ENCODE data around the gene PGM5. TPM values are rescaled to one million over a fixed set of nuclear protein-coding genes. Genes with fewer than 3 reads are reported as not detected.

Gene PGM5
- total and polyA plus RNA-seq, 2 of the 8 experiments (the other 6 are each of a cell fraction or from before 2014, with no cell fraction given): not detected

- TF ChIP-seq KDM4A (IDR thresholded peaks at IDR 0.05; ENCODE audit: low read depth, low read length, severe bottlenecking) (no peak), SRF (IDR thresholded peaks at IDR 0.05; ENCODE audit: low read depth, low read length) (no peak), EGR1 (IDR thresholded peaks at IDR 0.05; ENCODE audit: borderline replicate concordance, low read depth, low read length) (no peak)
These were observed 149.4 kb downstream of the PGM5 start (continued) for GRCh38 chr9:68505681-68506409.
